HEK293 (cell line): ENCODE measurements around the gene PAXX.

Experiments
- CTCF ChIA-PET: fragments of 350-600 bp; formaldehyde crosslinking; extraction: SDS; loops from one replicate; lab custom pipeline; 2021; ENCODE audit warnings: antibody characterized with exemption; lab: Yijun Ruan, JAX
- POLR2A ChIA-PET: fragments of 300-600 bp; formaldehyde crosslinking; extraction: SDS; loops from one replicate; lab custom pipeline; 2020; ENCODE audit warnings: antibody characterized with exemption, inconsistent platforms; lab: Yijun Ruan, JAX
- H3K27ac ChIP-seq: fragments of 200-500 bp; sonication (Bioruptor generic); 2 replicates; pipeline ENCODE4 v1.5.1; 2014; ENCODE audit warnings: low read depth, low read length, control low read depth, inconsistent platforms; ENCODE audit errors: extremely low read depth
- H3K36me3 ChIP-seq, 2 experiments: fragments of 200-500 bp in 1 of 2; sonication (Bioruptor generic) in 1 of 2; 1 replicate in 1 of 2; 2 replicates in 1 of 2; pipeline ENCODE4 v1.5.1; 2014 to 2017; ENCODE audit warnings: inconsistent platforms in 2 of 2, low read length in 2 of 2; ENCODE audit not compliant: control insufficient read depth in 2 of 2, insufficient read depth in 1 of 2
- H3K4me1 ChIP-seq: fragments of 200-500 bp; sonication (Bioruptor generic); 2 replicates; pipeline ENCODE4 v1.5.1; 2014; ENCODE audit warnings: mild to moderate bottlenecking, low read length, inconsistent platforms; ENCODE audit not compliant: control insufficient read depth, insufficient read depth
- H3K4me3 ChIP-seq: 2 replicates; pipeline ENCODE4 v1.5.1; 2011; ENCODE audit warnings: low read depth, mild to moderate bottlenecking, control low read depth, low read length, moderate library complexity
- H3K9me3 ChIP-seq: fragments of 200-500 bp; sonication (Bioruptor generic); 2 replicates; pipeline ENCODE4 v1.5.1; 2014; ENCODE audit warnings: low read depth, low read length, inconsistent platforms; ENCODE audit not compliant: control insufficient read depth, insufficient read depth
- FEZF1 ChIP-seq: fragments of 450-650 bp; formaldehyde crosslinking; IDR thresholded peaks from 2 replicates; pipeline ENCODE4 v1.5.1; 2016; ENCODE audit warnings: missing biosample characterization, missing genetic modification characterization
- GLIS1 ChIP-seq: fragments of 450-650 bp; formaldehyde crosslinking; IDR thresholded peaks from 2 replicates; pipeline ENCODE4 v1.5.1; 2016; ENCODE audit warnings: missing biosample characterization, missing genetic modification characterization
- KLF1 ChIP-seq: fragments of 450-650 bp; formaldehyde crosslinking; IDR thresholded peaks from 2 replicates; pipeline ENCODE4 v1.5.1; 2016; ENCODE audit warnings: missing biosample characterization, missing genetic modification characterization
- WT1 ChIP-seq: fragments of 450-650 bp; formaldehyde crosslinking; IDR thresholded peaks from 2 replicates; pipeline ENCODE4 v1.5.1; 2016; ENCODE audit warnings: missing biosample characterization, missing genetic modification characterization
- ZNF140 ChIP-seq: fragments of 450-650 bp; formaldehyde crosslinking; IDR thresholded peaks from 2 replicates; pipeline ENCODE4 v1.5.1; 2016; ENCODE audit warnings: missing biosample characterization, missing genetic modification characterization
- ZNF211 ChIP-seq: fragments of 450-650 bp; formaldehyde crosslinking; IDR thresholded peaks from 2 replicates; pipeline ENCODE4 v1.5.1; 2016; ENCODE audit warnings: low read depth, missing biosample characterization, missing genetic modification characterization
- ZNF23 ChIP-seq: fragments of 450-650 bp; formaldehyde crosslinking; IDR thresholded peaks from 2 replicates; pipeline ENCODE4 v1.5.1; 2016; ENCODE audit warnings: missing biosample characterization, missing genetic modification characterization, borderline replicate concordance
- ZNF416 ChIP-seq: fragments of 450-650 bp; formaldehyde crosslinking; IDR thresholded peaks from 2 replicates; pipeline ENCODE4 v1.5.1; 2016; ENCODE audit warnings: missing biosample characterization, missing genetic modification characterization
- ZNF560 ChIP-seq: fragments of 450-650 bp; formaldehyde crosslinking; IDR thresholded peaks from 2 replicates; pipeline ENCODE4 v1.5.1; 2017; ENCODE audit warnings: missing biosample characterization, missing genetic modification characterization, borderline replicate concordance
- ZNF596 ChIP-seq: fragments of 450-650 bp; IDR thresholded peaks from 2 replicates; pipeline ENCODE4 v1.5.0; 2018; ENCODE audit warnings: missing biosample characterization, mild to moderate bottlenecking, missing genetic modification characterization, moderate library complexity
- ZNF792 ChIP-seq: fragments of 450-650 bp; formaldehyde crosslinking; IDR thresholded peaks from 2 replicates; pipeline ENCODE4 v1.5.1; 2016; ENCODE audit warnings: missing biosample characterization, missing genetic modification characterization
- TF ChIP-seq, protein P1 (sequence below): fragments of 450-650 bp; formaldehyde crosslinking; IDR thresholded peaks from 2 replicates; pipeline ENCODE4 v1.5.1; 2016; ENCODE audit warnings: missing biosample characterization, missing genetic modification characterization
- TF ChIP-seq, protein P2 (sequence below): fragments of 450-650 bp; formaldehyde crosslinking; conservative IDR thresholded peaks from 2 replicates; pipeline ENCODE4 v1.5.1; 2016; ENCODE audit warnings: low read depth, missing biosample characterization, missing genetic modification characterization
- TF ChIP-seq, protein P3 (sequence below): fragments of 450-650 bp; formaldehyde crosslinking; IDR thresholded peaks from 2 replicates; pipeline ENCODE4 v1.5.1; 2016; ENCODE audit warnings: missing biosample characterization, missing genetic modification characterization
- TF ChIP-seq, protein P4 (sequence below): fragments of 450-650 bp; formaldehyde crosslinking; IDR thresholded peaks from 2 replicates; pipeline ENCODE4 v1.5.1; 2016; ENCODE audit warnings: missing biosample characterization, missing genetic modification characterization

PAXX gene

DNA sequence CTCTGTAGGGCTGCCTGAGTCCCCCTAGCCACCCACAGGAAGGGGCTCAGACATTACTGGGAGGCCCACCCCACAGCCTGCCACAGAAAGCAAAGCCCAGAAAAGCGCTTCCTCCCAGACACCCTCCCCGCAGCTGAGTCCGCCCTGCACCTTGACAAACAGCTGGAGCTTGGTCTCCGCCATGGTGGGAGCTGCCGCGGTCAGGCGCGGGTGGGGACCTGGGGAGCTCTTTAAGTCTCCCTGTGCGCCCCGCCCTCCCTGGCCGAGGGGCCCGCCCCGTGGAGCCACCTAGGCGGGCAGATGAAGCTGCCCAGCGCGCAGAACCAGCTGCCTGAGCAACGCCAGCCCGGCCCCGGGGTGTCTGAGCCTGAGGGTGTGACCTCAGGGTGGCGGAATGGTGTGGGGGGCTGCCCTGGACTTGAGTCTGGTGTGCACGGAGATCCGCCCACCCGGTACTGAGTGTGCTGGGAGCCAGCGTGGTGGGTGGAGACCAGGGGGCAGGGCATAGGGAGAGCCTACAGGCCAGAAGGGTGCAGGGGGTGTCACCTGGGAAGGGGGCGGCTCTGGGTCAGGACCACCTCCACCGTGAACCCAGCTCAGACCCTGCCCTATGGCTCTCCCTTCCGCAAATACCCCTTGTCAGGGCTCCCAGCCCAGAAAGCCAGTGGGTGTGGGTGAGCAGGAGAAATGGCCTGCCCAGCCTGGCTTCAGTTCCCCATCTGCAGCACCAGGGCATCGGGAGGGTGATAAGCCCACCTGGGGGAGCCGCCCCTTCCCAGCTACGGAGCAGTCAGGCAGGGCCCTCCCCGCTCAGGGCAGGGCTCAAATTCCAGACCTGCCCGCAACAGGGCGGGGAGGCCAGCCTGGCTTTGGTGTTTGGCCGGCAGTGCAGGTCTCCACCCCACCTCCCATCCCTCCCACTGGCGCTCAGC lies 4.4 kb downstream of the PAXX start, which contains the start of gene CLIC3 (continued):
- TF ChIP-seq, protein P1, sequence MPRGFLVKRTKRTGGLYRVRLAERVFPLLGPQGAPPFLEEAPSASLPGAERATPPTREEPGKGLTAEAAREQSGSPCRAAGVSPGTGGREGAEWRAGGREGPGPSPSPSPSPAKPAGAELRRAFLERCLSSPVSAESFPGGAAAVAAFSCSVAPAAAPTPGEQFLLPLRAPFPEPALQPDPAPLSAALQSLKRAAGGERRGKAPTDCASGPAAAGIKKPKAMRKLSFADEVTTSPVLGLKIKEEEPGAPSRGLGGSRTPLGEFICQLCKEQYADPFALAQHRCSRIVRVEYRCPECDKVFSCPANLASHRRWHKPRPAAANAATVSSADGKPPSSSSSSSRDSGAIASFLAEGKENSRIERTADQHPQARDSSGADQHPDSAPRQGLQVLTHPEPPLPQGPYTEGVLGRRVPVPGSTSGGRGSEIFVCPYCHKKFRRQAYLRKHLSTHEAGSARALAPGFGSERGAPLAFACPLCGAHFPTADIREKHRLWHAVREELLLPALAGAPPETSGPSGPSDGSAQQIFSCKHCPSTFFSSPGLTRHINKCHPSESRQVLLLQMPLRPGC (tag by site-specific recombination): no peak
- TF ChIP-seq KLF1 (tag by site-specific recombination) (peak; percentile 95), ZNF140 (no peak)
- TF ChIP-seq, all 188 proteins: peak for 19

DNA sequence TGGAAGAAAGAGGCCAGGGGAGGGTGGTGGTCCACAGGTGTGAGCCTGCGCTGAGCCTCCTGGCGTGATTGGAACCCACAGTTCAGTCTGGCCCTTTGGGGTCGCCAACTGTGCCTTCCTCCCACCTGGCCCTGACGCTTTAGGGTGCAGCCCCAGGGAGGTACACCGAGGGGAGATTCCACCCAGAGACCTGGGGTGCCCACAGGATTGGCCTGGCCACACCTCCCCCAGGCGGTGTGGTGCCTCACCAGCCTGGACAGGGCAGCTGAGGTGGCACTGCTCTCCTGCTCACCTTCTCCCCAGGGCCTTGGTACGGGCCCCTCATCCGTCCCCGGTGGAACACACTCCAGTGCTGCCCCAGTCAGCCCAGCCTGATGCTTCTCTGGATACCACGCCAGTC lies 5.1 kb downstream of the PAXX start:
- H3K9me3 ChIP-seq: no peaks in the 10 kb centered on the region
- H3K4me1 ChIP-seq: peaks cover 5% of the 10 kb centered on the region
- ChIA-PET CTCF (interaction anchor here (0.6 to 5.4 kb wide), 3 partner anchors 32 to 49 kb away, joined by 3 to 38 read pairs (median 15); partner anchors contain the start of gene ABCA2), POLR2A (interaction anchor here (1.3 kb wide), 2 partner anchors 111 to 156 kb away, joined by 3 to 4 read pairs; partner anchors contain the start of gene TRAF2)
- TF ChIP-seq ZNF596 (tag by site-specific recombination): no peak
- no peak for TF ChIP-seq ZNF23 (tag by site-specific recombination)
- TF ChIP-seq, protein P2, sequence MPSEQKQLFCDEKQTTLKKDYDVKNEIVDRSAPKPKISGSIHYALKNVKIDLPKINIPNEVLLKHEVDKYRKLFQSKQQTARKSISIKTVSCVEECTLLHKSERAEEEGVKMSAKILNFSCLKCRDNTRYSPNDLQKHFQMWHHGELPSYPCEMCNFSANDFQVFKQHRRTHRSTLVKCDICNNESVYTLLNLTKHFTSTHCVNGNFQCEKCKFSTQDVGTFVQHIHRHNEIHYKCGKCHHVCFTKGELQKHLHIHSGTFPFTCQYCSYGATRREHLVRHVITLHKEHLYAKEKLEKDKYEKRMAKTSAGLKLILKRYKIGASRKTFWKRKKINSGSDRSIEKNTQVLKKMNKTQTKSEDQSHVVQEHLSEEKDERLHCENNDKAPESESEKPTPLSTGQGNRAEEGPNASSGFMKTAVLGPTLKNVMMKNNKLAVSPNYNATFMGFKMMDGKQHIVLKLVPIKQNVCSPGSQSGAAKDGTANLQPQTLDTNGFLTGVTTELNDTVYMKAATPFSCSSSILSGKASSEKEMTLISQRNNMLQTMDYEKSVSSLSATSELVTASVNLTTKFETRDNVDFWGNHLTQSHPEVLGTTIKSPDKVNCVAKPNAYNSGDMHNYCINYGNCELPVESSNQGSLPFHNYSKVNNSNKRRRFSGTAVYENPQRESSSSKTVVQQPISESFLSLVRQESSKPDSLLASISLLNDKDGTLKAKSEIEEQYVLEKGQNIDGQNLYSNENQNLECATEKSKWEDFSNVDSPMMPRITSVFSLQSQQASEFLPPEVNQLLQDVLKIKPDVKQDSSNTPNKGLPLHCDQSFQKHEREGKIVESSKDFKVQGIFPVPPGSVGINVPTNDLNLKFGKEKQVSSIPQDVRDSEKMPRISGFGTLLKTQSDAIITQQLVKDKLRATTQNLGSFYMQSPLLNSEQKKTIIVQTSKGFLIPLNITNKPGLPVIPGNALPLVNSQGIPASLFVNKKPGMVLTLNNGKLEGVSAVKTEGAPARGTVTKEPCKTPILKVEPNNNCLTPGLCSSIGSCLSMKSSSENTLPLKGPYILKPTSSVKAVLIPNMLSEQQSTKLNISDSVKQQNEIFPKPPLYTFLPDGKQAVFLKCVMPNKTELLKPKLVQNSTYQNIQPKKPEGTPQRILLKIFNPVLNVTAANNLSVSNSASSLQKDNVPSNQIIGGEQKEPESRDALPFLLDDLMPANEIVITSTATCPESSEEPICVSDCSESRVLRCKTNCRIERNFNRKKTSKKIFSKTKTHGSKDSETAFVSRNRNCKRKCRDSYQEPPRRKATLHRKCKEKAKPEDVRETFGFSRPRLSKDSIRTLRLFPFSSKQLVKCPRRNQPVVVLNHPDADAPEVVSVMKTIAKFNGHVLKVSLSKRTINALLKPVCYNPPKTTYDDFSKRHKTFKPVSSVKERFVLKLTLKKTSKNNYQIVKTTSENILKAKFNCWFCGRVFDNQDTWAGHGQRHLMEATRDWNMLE: no peak
- TF ChIP-seq, protein P3, sequence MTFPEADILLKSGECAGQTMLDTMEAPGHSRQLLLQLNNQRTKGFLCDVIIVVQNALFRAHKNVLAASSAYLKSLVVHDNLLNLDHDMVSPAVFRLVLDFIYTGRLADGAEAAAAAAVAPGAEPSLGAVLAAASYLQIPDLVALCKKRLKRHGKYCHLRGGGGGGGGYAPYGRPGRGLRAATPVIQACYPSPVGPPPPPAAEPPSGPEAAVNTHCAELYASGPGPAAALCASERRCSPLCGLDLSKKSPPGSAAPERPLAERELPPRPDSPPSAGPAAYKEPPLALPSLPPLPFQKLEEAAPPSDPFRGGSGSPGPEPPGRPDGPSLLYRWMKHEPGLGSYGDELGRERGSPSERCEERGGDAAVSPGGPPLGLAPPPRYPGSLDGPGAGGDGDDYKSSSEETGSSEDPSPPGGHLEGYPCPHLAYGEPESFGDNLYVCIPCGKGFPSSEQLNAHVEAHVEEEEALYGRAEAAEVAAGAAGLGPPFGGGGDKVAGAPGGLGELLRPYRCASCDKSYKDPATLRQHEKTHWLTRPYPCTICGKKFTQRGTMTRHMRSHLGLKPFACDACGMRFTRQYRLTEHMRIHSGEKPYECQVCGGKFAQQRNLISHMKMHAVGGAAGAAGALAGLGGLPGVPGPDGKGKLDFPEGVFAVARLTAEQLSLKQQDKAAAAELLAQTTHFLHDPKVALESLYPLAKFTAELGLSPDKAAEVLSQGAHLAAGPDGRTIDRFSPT (tag by site-specific recombination): peak; percentile 31
- no peak overlapping the region for H3K4me3 ChIP-seq
- H3K27ac ChIP-seq: no peak overlapping the region
- peaks cover 0 to 18% of the 10 kb centered on the region in 2 experiments; a peak in 1 of 3 replicates for H3K36me3 ChIP-seq

DNA sequence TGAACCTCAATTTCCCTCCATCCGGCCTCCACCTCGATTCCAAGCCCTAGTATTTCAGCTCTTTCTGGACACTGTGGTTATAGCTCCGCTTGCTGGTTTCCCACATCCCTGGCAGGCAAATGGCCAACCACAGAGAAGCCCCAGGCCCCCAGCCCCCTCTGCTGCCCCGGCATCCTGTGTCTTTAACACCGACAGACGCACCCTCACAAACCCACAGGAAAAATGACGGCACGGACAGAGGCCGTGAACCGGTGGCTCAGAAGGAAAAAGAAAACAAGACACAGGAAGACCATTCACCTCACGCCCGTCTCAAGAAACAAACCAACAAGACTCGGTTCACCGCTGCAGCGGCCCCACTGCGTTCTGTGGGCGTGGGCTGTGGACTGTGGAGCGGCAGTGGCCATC lies 5.6 kb downstream of the PAXX start:
- CTCF ChIA-PET: interaction anchor here (3.6 to 5.4 kb wide), 2 partner anchors 32 to 50 kb away, joined by 15 to 38 read pairs; partner anchors contain the start of gene ABCA2
- TF ChIP-seq, protein P1 (tag by site-specific recombination): no peak
- no peak for TF ChIP-seq FEZF1
- no peak for TF ChIP-seq ZNF792 (tag by site-specific recombination)
- TF ChIP-seq GLIS1 (tag by site-specific recombination): no peak
- no peak for TF ChIP-seq ZNF211 (tag by site-specific recombination)
- TF ChIP-seq ZNF416 (tag by site-specific recombination): no peak
- TF ChIP-seq, protein P4, sequence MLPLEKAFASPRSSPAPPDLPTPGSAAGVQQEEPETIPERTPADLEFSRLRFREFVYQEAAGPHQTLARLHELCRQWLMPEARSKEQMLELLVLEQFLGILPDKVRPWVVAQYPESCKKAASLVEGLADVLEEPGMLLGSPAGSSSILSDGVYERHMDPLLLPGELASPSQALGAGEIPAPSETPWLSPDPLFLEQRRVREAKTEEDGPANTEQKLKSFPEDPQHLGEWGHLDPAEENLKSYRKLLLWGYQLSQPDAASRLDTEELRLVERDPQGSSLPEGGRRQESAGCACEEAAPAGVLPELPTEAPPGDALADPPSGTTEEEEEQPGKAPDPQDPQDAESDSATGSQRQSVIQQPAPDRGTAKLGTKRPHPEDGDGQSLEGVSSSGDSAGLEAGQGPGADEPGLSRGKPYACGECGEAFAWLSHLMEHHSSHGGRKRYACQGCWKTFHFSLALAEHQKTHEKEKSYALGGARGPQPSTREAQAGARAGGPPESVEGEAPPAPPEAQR: no peak
- no peak for TF ChIP-seq ZNF560 (tag by site-specific recombination)
- no peak for TF ChIP-seq WT1 (tag by site-specific recombination)
- TF ChIP-seq, all 188 proteins: peak for 0

More for the DNA sequence above, 5.6 kb downstream of the PAXX start:
- POLR2A ChIA-PET: interaction anchor here (1.3 kb wide), 1 partner anchor 112 kb away, joined by 4 read pairs; the partner anchor contains the start of gene TRAF2
- H3K9me3 ChIP-seq: no peaks in the 10 kb centered on the region
- H3K36me3 ChIP-seq: peaks cover 0 to 18% of the 10 kb centered on the region in 2 experiments; a peak in 1 of 3 replicates
- H3K4me3 ChIP-seq: no peak overlapping the region
- no peak overlapping the region for H3K27ac ChIP-seq
- H3K4me1 ChIP-seq: peaks cover 5% of the 10 kb centered on the region
